ENCODE data around the gene NUPR1. TPM values are rescaled to one million over a fixed set of nuclear protein-coding genes. Genes with fewer than 3 reads are reported as not detected.
A peak's percentile ranks its signal among the peaks of the same experiment; 100 is the strongest.
"Not testable (repeated sequence)": the region's sequence is repeated elsewhere in the genome, so short reads cannot be mapped to it uniquely, and the experiment has no call there.

Gene NUPR1
- total RNA-seq, 4 donors from 2014 or later: 32.8 to 52.8 (median 41.1) TPM

- Histone ChIP-seq H3K4me3 (no peak overlapping the region), H3K27me3 (no peaks in the 10 kb centered on the region), H3K36me3 (peaks cover 0 to 33% of the 10 kb centered on the region in 2 donors), H3K27ac (peak overlapping the region; percentile 62 to 93 (median 73)), H3K9me3 (no peaks in the 10 kb centered on the region), H3K4me1 (peaks cover 4 to 66% (median 8%) of the 10 kb centered on the region in 3 donors)
- ATAC-seq: no peak
- 51 to 85% methylated on average over 2 to 3 of the region's 5 CpGs for WGBS, 2 donors (ENCODE audit: low coverage in 1 of 2)
- no peak for TF ChIP-seq EP300 (IDR thresholded peaks at IDR 0.05)
- no peak for TF ChIP-seq POLR2AphosphoS5 (IDR thresholded peaks at IDR 0.05)
- TF ChIP-seq CTCF (IDR thresholded peaks at IDR 0.05): no peak
- no peak for TF ChIP-seq POLR2A (IDR thresholded peaks at IDR 0.05)
Observed at GRCh38 chr16:28532940-28533647, 5.7 kb downstream of the NUPR1 start.

GRCh38 chr16:28531777-28532744, 6.7 kb downstream of the NUPR1 start:
- no peaks in the 10 kb centered on the region for H3K9me3 ChIP-seq
- TF ChIP-seq POLR2AphosphoS5 (IDR thresholded peaks at IDR 0.05) (peak; percentile 73), EP300 (IDR thresholded peaks at IDR 0.05) (no peak)
- no peaks in the 10 kb centered on the region for H3K27me3 ChIP-seq
- no peak overlapping the region for H3K4me3 ChIP-seq
- ATAC-seq: peak; percentile 94
- H3K4me1 ChIP-seq: peaks cover 4 to 56% (median 4%) of the 10 kb centered on the region in 3 donors
- H3K27ac ChIP-seq: peak overlapping the region; percentile 62 to 93 (median 73)
- 61 to 89% methylated on average over 5 to 9 of the region's 9 CpGs for WGBS, 2 donors (ENCODE audit: low coverage in 1 of 2)
- peaks cover 0 to 33% of the 10 kb centered on the region in 2 donors for H3K36me3 ChIP-seq

- Histone ChIP-seq H3K36me3 (peaks cover 0 to 8% of the 10 kb centered on the region in 2 donors), H3K4me1 (peaks cover 0 to 42% (median 4%) of the 10 kb centered on the region in 3 donors), H3K27me3 (no peaks in the 10 kb centered on the region), H3K4me3 (no peak overlapping the region), H3K27ac (no peak overlapping the region), H3K9me3 (no peaks in the 10 kb centered on the region)
- no peak for ATAC-seq
- TF ChIP-seq POLR2AphosphoS5 (IDR thresholded peaks at IDR 0.05) (no peak), EP300 (IDR thresholded peaks at IDR 0.05) (no peak), POLR2A (IDR thresholded peaks at IDR 0.05) (no peak), CTCF (IDR thresholded peaks at IDR 0.05) (no peak)
Observed at GRCh38 chr16:28529124-28529523, 9.7 kb downstream of the NUPR1 start.

- no peaks in the 10 kb centered on the region for H3K9me3 ChIP-seq
- peak overlapping the region in 1 of 4 donors; percentile 12 for H3K27ac ChIP-seq
- H3K36me3 ChIP-seq: peaks cover 0 to 2% of the 10 kb centered on the region in 2 donors
- no peak for TF ChIP-seq POLR2AphosphoS5 (IDR thresholded peaks at IDR 0.05)
- no peak for TF ChIP-seq EP300 (IDR thresholded peaks at IDR 0.05)
- TF ChIP-seq POLR2A (IDR thresholded peaks at IDR 0.05): no peak
- no peak for TF ChIP-seq CTCF (IDR thresholded peaks at IDR 0.05)
- peaks cover 3 to 42% (median 4%) of the 10 kb centered on the region in 3 donors for H3K4me1 ChIP-seq
- H3K27me3 ChIP-seq: no peaks in the 10 kb centered on the region
- no peak for ATAC-seq
- H3K4me3 ChIP-seq: no peak overlapping the region
- WGBS, 2 donors (ENCODE audit: low coverage in 1 of 2): 75% methylated on average over 5 of the region's 5 CpGs; no CpG with 5 or more reads in 1 of the 2 donors
Observed at GRCh38 chr16:28528463-28528867, 10.3 kb downstream of the NUPR1 start.

DNA sequence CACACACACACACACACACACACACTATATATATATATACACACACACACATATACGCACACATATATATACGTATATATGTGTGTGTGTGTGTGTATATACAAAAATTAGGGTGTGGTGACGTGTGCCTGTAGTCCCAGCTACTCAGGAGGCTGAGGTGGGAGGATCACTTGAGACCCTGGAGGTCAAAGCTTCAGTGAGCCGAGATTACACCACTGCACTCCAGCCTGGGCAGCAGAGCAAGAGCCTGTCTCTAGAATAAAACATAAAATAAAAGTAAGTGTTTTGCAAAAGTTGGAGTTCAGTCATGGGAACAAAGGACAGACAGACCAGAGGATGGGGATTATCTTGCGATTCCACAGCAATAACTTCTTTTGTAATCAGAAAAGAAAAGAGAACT, 10.8 kb downstream of the NUPR1 start:
- H3K9me3 ChIP-seq: no peaks in the 10 kb centered on the region
- ATAC-seq: no peak
- TF ChIP-seq POLR2A (IDR thresholded peaks at IDR 0.05) (no peak), CTCF (IDR thresholded peaks at IDR 0.05) (no peak), EP300 (IDR thresholded peaks at IDR 0.05) (no peak), POLR2AphosphoS5 (IDR thresholded peaks at IDR 0.05) (no peak)
- peaks cover 3 to 40% (median 4%) of the 10 kb centered on the region in 3 donors for H3K4me1 ChIP-seq
- H3K4me3 ChIP-seq: no peak overlapping the region
- no peak overlapping the region for H3K27ac ChIP-seq
- H3K27me3 ChIP-seq: no peaks in the 10 kb centered on the region
- no peaks in the 10 kb centered on the region for H3K36me3 ChIP-seq
- WGBS, 2 donors (ENCODE audit: low coverage in 1 of 2): 71 to 82% methylated on average over 1 to 5 of the region's 5 CpGs

DNA sequence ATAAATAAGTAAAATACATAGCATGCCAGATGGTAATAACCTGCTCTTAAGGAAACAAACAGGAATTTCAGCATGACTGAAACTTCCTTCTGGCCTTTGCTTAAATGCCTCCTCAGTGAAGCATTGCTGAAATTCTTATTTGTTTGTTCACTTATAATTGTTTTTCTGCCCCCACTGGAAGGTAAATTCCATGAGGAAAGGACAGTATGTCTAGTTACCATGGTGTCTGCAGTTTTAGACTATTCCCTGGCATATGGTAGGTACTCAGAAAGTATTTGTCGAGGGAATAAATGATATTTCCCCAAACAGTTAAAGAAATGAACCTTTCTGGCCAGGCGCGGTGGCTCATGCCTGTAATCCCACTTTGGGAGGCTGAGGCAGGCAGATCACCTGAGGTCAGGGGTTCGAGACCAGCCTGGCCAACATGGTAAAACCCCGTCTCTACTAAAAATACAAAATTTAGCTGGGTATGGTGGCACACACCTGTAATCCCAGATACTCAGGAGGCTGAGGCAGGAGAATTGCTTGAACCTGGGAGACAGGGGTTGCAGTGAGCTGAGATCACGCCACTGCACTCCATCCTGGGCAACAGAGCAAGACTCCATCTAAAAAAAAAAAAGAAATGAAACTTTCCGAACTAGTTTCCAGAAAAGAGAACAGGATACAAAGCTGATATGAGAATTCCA, 11.5 kb downstream of the NUPR1 start:
- H3K27me3 ChIP-seq, ATAC-seq, H3K4me3 ChIP-seq, H3K27ac ChIP-seq, H3K9me3 ChIP-seq, H3K36me3 ChIP-seq: not testable (repeated sequence)
- 86 to 90% methylated on average over 2 to 7 of the region's 7 CpGs for WGBS, 2 donors (ENCODE audit: low coverage in 1 of 2)
- peaks cover 3 to 32% (median 4%) of the 10 kb centered on the region in 3 donors for H3K4me1 ChIP-seq

All from gastroesophageal sphincter (tissue), 4 donors.